A673 (cell line): ENCODE results near the gene AQP2. TPM values are rescaled to one million over a fixed set of nuclear protein-coding genes. Genes with fewer than 3 reads are reported as not detected.
A peak's percentile ranks its signal among the peaks of the same experiment; 100 is the strongest.

ENCODE experiments used
- BruUV-seq: library from RNA; stranded (reverse); fragments of 400-500 nt; replicated peaks from 2 replicates; lab custom pipeline; 2021; lab: Mats Ljungman, UMichigan
- CTCF ChIA-PET: fragments of 300-600 bp; sonication (Branson Sonifier 250); formaldehyde crosslinking; loops from one replicate; lab custom pipeline; 2022; ENCODE audit warnings: antibody characterized with exemption; lab: Charles Lee
- POLR2A ChIA-PET: fragments of 300-600 bp; sonication (Branson Sonifier 250); formaldehyde crosslinking; loops from one replicate; lab custom pipeline; 2022; ENCODE audit warnings: antibody characterized with exemption; ENCODE audit not compliant: low non-redundant PET; lab: Charles Lee
- DNase-seq: peaks from one replicate; pipeline ENCODE4 v3.0.0-alpha.2; 2015; ENCODE audit warnings: low spot score
- H3K27ac ChIP-seq: fragments of 200-600 bp; sonication (generic); 2 replicates; pipeline ENCODE4 v1.5.1; 2016; ENCODE audit warnings: mixed run types, low read depth, mild to moderate bottlenecking, mixed read lengths, antibody characterized with exemption, low read length; ENCODE audit not compliant: poor library complexity, severe bottlenecking
- H3K27me3 ChIP-seq: fragments of 200-600 bp; sonication (generic); replicated peaks from 2 replicates; pipeline ENCODE4 v1.6.1; 2017; ENCODE audit warnings: mixed run types, low read depth, mild to moderate bottlenecking, mixed read lengths, antibody characterized with exemption, low read length; ENCODE audit not compliant: insufficient read depth, poor library complexity
- H3K36me3 ChIP-seq: fragments of 200-600 bp; sonication (generic); 2 replicates; pipeline ENCODE4 v1.6.1; 2016; ENCODE audit warnings: mixed run types, mild to moderate bottlenecking, mixed read lengths, antibody characterized with exemption, low read length; ENCODE audit not compliant: insufficient read depth, poor library complexity, severe bottlenecking
- H3K4me1 ChIP-seq: fragments of 200-600 bp; sonication (generic); 2 replicates; pipeline ENCODE4 v1.6.1; 2017; ENCODE audit warnings: mixed run types, mild to moderate bottlenecking, mixed read lengths, antibody characterized with exemption, low read length; ENCODE audit not compliant: insufficient read depth, poor library complexity, severe bottlenecking
- H3K4me3 ChIP-seq: fragments of 200-600 bp; sonication (generic); 2 replicates; pipeline ENCODE4 v1.5.1; 2016; ENCODE audit warnings: low read depth, mixed run types, mild to moderate bottlenecking, mixed read lengths, low read length; ENCODE audit not compliant: poor library complexity, severe bottlenecking
- H3K9me3 ChIP-seq: fragments of 200-600 bp; sonication (generic); 2 replicates; pipeline ENCODE4 v1.6.1; 2016; ENCODE audit warnings: mixed run types, low read depth, mild to moderate bottlenecking, mixed read lengths, antibody characterized with exemption, low read length; ENCODE audit not compliant: poor library complexity, severe bottlenecking
- EZH2 ChIP-seq: fragments of 200-600 bp; sonication (generic); IDR thresholded peaks from 2 replicates; pipeline ENCODE4 v1.6.1; 2017; ENCODE audit warnings: borderline replicate concordance, low read depth, mild to moderate bottlenecking, mixed read lengths, antibody characterized with exemption, low read length; ENCODE audit not compliant: poor library complexity, severe bottlenecking
- intact Hi-C: fragments of 100-400 bp; cut with micrococcal nuclease; formaldehyde crosslinking; loops from one replicate; pipeline ENCODE4 v1.10.0; 2022; ENCODE audit not compliant: unreplicated experiment
- total RNA-seq: library from RNA; stranded (reverse); gene quantifications from 2 replicates; pipeline ENCODE4 v1.2.3, GENCODE V29; 2021
- TF ChIP-seq, protein P1 (sequence below): fragments of 300-800, 200-600 bp; sonication (generic); conservative IDR thresholded peaks from 2 replicates; pipeline ENCODE4 v1.5.1; 2017; ENCODE audit warnings: low read depth, mild to moderate bottlenecking, antibody characterized with exemption, low read length, moderate library complexity, mixed read lengths

The AQP2 gene
- total RNA-seq, 1 experiment from 2014 or later, result not detected

DNA sequence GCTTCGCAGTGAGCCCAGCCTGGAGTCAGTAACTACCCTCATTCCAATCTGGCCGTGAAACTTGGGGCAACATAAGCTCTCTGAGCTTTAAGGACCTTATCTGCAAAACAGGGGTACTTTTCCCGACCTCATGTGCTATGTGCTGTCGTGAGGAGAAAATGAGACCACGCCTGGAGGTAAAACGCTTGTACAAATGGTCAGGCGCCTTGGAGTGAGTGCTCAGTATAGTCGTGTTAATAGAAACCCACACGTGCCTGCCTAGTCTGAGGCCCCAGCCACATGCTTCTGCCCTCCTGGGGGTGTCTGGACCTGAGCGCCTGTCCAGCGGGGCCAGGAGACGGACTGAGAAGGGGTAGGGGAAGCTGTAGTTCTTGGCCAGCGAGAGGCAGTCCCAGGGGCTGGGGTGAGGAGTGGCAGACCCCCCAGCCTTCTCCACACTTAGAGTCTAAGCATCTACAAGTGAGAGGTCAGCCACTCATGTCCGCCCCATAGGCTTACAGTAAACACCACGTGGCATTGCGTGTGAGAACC, 16.0 kb downstream of the AQP2 start:
- DNase-seq, result no peak
- Histone ChIP-seq H3K27ac (no peak overlapping the region), H3K4me3 (no peak overlapping the region), H3K4me1 (no peaks in the 10 kb centered on the region), H3K9me3 (no peaks in the 10 kb centered on the region), H3K27me3 (peaks cover 5% of the 10 kb centered on the region), H3K36me3 (no peaks in the 10 kb centered on the region)
- ChIA-PET POLR2A (no interaction called here), CTCF (interaction anchor here (0.5 to 4.6 kb wide), 14 partner anchors 13 to 209 kb away, joined by 3 to 53 read pairs (median 4); partner anchors contain the start of genes COX14 and NCKAP5L)
- no peak for TF ChIP-seq EZH2
- TF ChIP-seq, protein P1, sequence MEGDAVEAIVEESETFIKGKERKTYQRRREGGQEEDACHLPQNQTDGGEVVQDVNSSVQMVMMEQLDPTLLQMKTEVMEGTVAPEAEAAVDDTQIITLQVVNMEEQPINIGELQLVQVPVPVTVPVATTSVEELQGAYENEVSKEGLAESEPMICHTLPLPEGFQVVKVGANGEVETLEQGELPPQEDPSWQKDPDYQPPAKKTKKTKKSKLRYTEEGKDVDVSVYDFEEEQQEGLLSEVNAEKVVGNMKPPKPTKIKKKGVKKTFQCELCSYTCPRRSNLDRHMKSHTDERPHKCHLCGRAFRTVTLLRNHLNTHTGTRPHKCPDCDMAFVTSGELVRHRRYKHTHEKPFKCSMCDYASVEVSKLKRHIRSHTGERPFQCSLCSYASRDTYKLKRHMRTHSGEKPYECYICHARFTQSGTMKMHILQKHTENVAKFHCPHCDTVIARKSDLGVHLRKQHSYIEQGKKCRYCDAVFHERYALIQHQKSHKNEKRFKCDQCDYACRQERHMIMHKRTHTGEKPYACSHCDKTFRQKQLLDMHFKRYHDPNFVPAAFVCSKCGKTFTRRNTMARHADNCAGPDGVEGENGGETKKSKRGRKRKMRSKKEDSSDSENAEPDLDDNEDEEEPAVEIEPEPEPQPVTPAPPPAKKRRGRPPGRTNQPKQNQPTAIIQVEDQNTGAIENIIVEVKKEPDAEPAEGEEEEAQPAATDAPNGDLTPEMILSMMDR, result no peak
- BruUV-seq, result no TSS peak
- intact Hi-C loops, result loop anchor here (1.0 to 5.0 kb wide), 3 partner anchors 90 to 189 kb away; no protein-coding TSS in a partner anchor

DNA sequence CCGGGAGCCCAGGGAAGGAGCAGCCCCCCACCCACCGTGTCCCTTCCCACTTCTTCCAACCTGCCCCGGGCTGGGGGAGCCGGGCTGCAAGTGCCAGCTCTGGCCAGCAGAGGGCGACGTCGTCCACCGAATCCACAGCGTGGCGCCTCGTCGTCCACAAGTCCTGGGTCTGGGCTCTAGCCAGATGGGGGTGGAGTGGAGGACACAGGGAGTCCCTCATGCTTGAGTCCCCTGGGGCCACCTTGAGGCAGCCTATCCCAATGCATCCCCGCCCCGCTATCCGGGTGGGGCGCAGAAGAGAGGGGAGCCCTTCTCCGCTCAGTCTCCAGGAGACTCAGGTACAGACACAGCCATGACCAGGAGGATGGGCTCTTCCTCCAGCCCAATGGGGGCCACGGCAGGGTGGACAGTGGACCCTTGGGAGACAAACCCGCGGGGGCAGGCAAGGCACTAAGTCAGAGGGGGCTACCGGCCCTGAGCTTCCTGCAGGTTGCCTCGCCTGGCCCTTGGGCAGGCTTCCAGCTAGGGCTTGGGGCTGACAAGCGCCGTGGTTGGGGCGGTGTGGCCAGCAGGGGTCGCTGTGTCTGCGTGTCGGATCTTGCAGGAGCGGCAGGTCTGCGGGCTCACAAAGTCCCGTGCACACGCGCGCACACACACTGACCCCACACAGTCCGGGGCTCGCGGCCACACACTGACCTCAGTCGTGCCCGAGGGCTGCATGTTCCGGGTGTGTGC, 16.7 kb downstream of the AQP2 start:
- no peak overlapping the region for H3K27ac ChIP-seq
- H3K4me1 ChIP-seq, result no peaks in the 10 kb centered on the region
- peak; percentile 94 for DNase-seq
- peak overlapping the region; percentile 47 for H3K4me3 ChIP-seq
- TF ChIP-seq, protein P1, result peak; percentile 80
- TF ChIP-seq EZH2, result no peak
- CTCF ChIA-PET, result interaction anchor here (0.5 to 4.6 kb wide), 20 partner anchors 12 to 210 kb away, joined by 3 to 53 read pairs (median 4); partner anchors contain the start of genes COX14 and NCKAP5L
- intact Hi-C loops, result loop anchor here (1.0 to 5.0 kb wide), 3 partner anchors 89 to 190 kb away; no protein-coding TSS in a partner anchor
- no peaks in the 10 kb centered on the region for H3K36me3 ChIP-seq
- POLR2A ChIA-PET, result no interaction called here
- no peaks in the 10 kb centered on the region for H3K9me3 ChIP-seq
- no TSS peak for BruUV-seq
- peaks cover under 1% of the 10 kb centered on the region for H3K27me3 ChIP-seq

DNA sequence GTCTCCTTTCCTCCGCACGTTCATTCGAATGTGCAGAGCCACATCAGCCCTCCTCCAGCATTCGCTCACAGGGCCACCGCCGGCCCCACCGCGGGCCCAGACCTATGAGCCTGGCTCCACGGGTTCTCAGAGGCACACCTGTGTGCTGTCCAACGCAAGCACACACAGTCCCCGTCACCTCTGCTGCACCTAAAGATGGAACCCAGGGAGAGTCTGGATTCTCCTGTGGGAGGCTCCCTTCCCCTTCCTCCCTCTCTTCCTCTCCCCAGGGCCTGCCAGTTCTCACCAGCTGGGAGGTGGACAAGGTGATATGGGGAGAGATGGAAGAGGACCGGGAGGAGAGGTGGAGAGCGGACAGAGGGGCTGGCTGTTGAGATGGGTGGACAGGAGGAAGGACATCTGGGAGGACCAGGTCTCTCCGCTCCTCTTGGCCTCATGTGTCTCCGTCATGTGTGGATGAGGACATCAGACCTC, 17.3 kb downstream of the AQP2 start:
- Histone ChIP-seq H3K27me3 (no peaks in the 10 kb centered on the region), H3K4me3 (peak overlapping the region; percentile 47), H3K9me3 (no peaks in the 10 kb centered on the region), H3K4me1 (no peaks in the 10 kb centered on the region), H3K27ac (no peak overlapping the region), H3K36me3 (no peaks in the 10 kb centered on the region)
- TF ChIP-seq EZH2, result no peak
- TF ChIP-seq, protein P1, result no peak
- CTCF ChIA-PET, result interaction anchor here (0.5 to 4.6 kb wide), 10 partner anchors 11 to 117 kb away, joined by 3 to 53 read pairs (median 9); partner anchors contain the start of gene SMARCD1
- POLR2A ChIA-PET, result no interaction called here
- DNase-seq, result no peak
- intact Hi-C loops, result loop anchor here (1.0 to 5.0 kb wide), 3 partner anchors 88 to 191 kb away; no protein-coding TSS in a partner anchor
- BruUV-seq, result no TSS peak
